GM21447 (cell line): ENCODE measurements around the gene RAB9A.
"Not testable (repeated sequence)": the region's sequence is repeated elsewhere in the genome, so short reads cannot be mapped to it uniquely, and the experiment has no call there.

Source experiments
- ATAC-seq: cut with Tn5 transposase; IDR thresholded peaks from one replicate; pipeline ENCODE4 v1.9.1; 2021; ENCODE audit not compliant: unreplicated experiment

Gene RAB9A

GRCh38 chrX:13699183-13699826 is 10.4 kb downstream of the RAB9A start:
- no peak for ATAC-seq

GRCh38 chrX:13700380-13700779 is 11.5 kb downstream of the RAB9A start:
- ATAC-seq, result no peak

GRCh38 chrX:13702111-13702789 is 13.3 kb downstream of the RAB9A start:
- ATAC-seq, result no peak

- no peak for ATAC-seq
Observed at GRCh38 chrX:13703135-13703534, 14.2 kb downstream of the RAB9A start.

- ATAC-seq, result no peak
Observed at GRCh38 chrX:13703589-13703988, 14.7 kb downstream of the RAB9A start.

GRCh38 chrX:13711141-13711540 is 22.2 kb downstream of the RAB9A start:
- ATAC-seq, result no peak

GRCh38 chrX:13716455-13716854 is 27.5 kb downstream of the RAB9A start:
- ATAC-seq, result no peak

GRCh38 chrX:13716905-13717304 is 28.0 kb downstream of the RAB9A start:
- ATAC-seq, result no peak

GRCh38 chrX:13717700-13718472 is 29.0 kb downstream of the RAB9A start:
- ATAC-seq, result no peak

- ATAC-seq, result no peak
Observed at GRCh38 chrX:13719192-13719856, 30.4 kb downstream of the RAB9A start.

- no peak for ATAC-seq
Observed at GRCh38 chrX:13721371-13721770, 32.4 kb downstream of the RAB9A start.

GRCh38 chrX:13721819-13722519 is 33.0 kb downstream of the RAB9A start:
- no peak for ATAC-seq

GRCh38 chrX:13724878-13725277 is 36.0 kb downstream of the RAB9A start:
- ATAC-seq, result not testable (repeated sequence)

- not testable (repeated sequence) for ATAC-seq
Observed at GRCh38 chrX:13726583-13726982, 37.7 kb downstream of the RAB9A start.

- ATAC-seq, result not testable (repeated sequence)
Observed at GRCh38 chrX:13730523-13730922, 41.6 kb downstream of the RAB9A start.

GRCh38 chrX:13732246-13733067 is 43.5 kb downstream of the RAB9A start:
- no peak for ATAC-seq

- ATAC-seq, result no peak
Observed at GRCh38 chrX:13733506-13733905, 44.6 kb downstream of the RAB9A start.

- peak; percentile 85 for ATAC-seq
Observed at GRCh38 chrX:13734278-13735172, 45.6 kb downstream of the RAB9A start, which contains the start of the genes OFD1 and TRAPPC2. OFD1 (plus strand) TSS chrX:13734748; CDS start chrX:13735072, 324 bp downstream. TRAPPC2 (minus strand) TSS chrX:13734620; CDS start chrX:13719963, 14,657 bp downstream.

GRCh38 chrX:13741695-13742094 is 52.8 kb downstream of the RAB9A start:
- no peak for ATAC-seq
